Measurements from ENCODE around the gene MYBBP1A. TPM values are rescaled to one million over a fixed set of nuclear protein-coding genes. Genes with fewer than 3 reads are reported as not detected.

The MYBBP1A gene
- total RNA-seq, 1 donor from 2014 or later, result 38.8 TPM

DNA sequence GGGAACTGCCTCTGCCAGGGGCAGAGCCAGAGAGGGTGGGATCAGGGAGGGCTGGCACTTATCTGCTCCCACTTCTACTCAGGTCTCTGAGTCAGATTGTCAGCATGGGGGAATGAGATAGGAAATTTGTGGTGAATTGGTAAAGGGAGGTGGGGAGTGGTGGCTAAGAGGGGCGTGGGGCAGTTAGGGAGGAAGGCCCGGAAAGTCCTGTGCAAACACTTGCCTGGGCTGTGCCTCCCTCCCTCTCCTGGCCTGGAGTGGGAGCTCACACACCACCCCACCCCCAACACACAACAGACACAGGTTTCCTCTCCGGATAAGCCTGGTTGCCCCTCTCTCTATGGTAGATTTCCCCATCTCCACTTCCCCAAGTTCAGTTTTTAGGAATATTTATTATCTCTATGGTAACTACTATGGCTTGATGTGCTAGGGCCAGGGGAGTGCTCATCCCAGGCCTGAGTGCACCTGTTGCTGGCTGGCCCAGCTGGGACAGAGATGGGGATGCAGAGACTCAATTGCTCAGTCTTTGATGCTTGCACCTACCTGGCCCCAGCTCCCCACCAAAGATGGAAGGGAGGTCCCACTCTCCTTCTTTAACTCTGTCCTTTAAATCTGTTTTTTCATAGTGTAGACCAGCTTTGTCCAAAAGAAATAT, 53.8 kb downstream of the MYBBP1A start:
- Histone ChIP-seq H3K4me3 (peak overlapping the region; percentile 61), H3K27me3 (ENCODE audit: low read depth) (peaks cover 23% of the 10 kb centered on the region), H3K4me1 (peaks cover 80% of the 10 kb centered on the region), H3K27ac (peak overlapping the region; percentile 20), H3K9me3 (no peaks in the 10 kb centered on the region), H3K36me3 (no peaks in the 10 kb centered on the region)
- DNase-seq, result no peak
- TF ChIP-seq, protein P1, sequence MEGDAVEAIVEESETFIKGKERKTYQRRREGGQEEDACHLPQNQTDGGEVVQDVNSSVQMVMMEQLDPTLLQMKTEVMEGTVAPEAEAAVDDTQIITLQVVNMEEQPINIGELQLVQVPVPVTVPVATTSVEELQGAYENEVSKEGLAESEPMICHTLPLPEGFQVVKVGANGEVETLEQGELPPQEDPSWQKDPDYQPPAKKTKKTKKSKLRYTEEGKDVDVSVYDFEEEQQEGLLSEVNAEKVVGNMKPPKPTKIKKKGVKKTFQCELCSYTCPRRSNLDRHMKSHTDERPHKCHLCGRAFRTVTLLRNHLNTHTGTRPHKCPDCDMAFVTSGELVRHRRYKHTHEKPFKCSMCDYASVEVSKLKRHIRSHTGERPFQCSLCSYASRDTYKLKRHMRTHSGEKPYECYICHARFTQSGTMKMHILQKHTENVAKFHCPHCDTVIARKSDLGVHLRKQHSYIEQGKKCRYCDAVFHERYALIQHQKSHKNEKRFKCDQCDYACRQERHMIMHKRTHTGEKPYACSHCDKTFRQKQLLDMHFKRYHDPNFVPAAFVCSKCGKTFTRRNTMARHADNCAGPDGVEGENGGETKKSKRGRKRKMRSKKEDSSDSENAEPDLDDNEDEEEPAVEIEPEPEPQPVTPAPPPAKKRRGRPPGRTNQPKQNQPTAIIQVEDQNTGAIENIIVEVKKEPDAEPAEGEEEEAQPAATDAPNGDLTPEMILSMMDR (IDR thresholded peaks at IDR 0.05), result no peak
- peak; percentile 31 to 48 for ATAC-seq
- intact Hi-C loops (cut with DNase I), result no loop called here

DNA sequence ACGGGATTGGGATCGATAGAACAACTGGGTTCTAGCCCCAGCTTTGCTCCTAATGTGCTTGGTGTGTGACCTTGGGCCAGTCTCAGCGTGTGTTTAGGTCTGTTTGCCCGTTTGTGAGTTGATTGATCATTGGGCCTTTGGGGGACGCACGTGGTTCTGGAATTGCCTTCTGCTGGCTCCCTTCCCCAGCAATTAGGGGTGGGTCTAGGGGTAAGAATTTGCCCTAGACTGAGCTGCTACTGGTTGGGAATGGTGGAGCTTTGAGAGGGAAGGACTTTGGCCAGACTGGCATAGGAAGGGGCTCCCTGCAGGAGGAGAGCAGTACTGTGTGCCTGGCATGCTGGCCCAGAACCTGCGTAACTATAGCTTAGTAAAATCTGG, 55.0 kb downstream of the MYBBP1A start:
- no peak for ATAC-seq
- no peak for DNase-seq
- intact Hi-C loops (cut with DNase I), result no loop called here
- peak overlapping the region; percentile 68 for H3K27ac ChIP-seq
- TF ChIP-seq, protein P1 (IDR thresholded peaks at IDR 0.05), result peak; percentile 13
- H3K4me1 ChIP-seq, result peaks cover 68% of the 10 kb centered on the region
- H3K4me3 ChIP-seq, result peak overlapping the region; percentile 61
- H3K36me3 ChIP-seq, result no peaks in the 10 kb centered on the region
- no peaks in the 10 kb centered on the region for H3K9me3 ChIP-seq
- peaks cover 23% of the 10 kb centered on the region for H3K27me3 ChIP-seq (ENCODE audit: low read depth)

DNA sequence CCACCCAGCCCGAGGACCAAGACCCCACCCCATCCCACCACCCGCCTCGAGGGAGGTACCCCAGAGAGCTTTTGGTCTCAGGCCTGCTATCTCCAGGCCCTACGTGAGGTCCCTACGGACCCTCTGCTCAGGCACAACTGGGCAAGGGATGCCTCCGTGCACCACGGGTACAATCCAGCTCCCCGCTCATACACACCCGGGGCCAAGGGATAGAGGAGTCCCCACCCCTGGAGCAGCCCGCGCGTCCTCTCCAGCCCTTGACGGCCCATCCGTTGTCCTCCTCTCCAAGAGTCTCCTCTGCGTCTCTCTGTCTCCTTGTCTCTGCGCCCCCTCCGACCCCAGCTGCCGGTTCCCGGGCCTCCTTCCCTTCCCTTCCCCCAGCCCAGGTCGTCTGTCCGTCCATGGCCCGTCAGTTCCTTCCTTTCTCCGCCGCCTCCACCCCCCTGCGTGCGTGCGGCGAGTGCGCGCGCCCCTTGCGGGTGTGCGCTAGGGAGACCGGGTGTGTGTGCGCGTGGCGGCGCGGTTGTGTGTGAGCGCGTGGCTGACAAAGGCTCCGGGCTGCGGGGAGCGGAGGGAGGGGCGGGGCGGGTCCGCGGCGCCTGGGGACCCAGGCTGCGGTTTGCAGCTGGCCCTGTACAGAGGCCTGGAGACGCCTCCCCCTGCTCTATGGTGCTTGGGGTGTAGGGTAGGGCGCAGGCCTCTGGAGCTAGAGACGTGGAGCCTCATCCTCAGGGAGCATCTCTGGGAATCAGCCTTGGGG, 55.6 kb downstream of the MYBBP1A start:
- H3K27ac ChIP-seq, result peak overlapping the region; percentile 68
- TF ChIP-seq, protein P1 (IDR thresholded peaks at IDR 0.05), result no peak
- ATAC-seq (peak; percentile 31 to 55), DNase-seq (no peak)
- no peaks in the 10 kb centered on the region for H3K9me3 ChIP-seq
- intact Hi-C loops (cut with DNase I), result no loop called here
- peaks cover 62% of the 10 kb centered on the region for H3K4me1 ChIP-seq
- H3K36me3 ChIP-seq, result no peaks in the 10 kb centered on the region
- peaks cover 23% of the 10 kb centered on the region for H3K27me3 ChIP-seq (ENCODE audit: low read depth)
- H3K4me3 ChIP-seq, result peak overlapping the region; percentile 61

DNA sequence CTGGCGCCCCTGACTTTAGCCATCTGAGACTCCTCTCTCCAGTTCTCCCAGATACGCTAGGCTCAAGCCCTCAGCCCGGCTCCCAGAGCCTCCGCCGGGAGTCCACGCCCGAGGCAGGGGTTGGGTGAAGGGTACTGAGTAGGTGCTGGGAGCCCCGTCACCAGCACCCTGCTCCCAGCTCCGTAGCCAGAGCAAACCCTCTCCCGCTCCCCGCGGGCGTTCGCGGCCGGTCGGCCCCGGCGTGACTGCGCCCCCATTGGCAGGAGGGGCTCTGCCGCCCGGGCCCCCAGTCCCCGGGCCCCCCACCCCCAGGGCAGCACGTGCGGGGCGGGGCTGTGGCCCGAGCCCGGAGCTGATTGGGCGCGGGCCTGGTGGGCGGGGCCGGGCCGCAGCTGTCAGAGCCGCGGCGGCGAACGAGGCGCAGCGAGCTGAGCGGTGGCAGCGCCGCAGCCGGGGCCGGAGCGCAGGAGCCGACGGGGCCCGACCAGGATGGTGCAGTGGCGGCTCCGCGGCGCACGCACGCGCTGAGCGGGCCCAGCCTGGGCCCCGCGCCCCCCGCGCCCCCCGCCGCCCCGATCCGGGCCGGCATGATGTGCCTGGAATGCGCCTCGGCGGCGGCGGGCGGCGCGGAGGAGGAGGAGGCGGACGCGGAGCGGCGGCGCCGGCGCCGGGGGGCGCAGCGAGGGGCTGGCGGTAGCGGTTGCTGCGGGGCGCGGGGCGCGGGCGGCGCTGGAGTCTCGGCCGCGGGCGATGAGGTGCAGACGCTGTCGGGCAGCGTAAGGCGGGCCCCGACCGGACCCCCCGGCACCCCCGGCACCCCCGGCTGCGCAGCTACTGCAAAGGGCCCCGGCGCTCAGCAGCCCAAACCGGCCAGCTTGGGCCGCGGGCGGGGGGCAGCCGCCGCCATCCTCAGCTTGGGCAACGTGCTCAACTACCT, 56.5 kb downstream of the MYBBP1A start, which contains the start of gene SPNS2:
Gene SPNS2 (plus strand): TSS at position 421 of the 937 bp plus-strand sequence. CDS start 167 bp downstream, at position 588.
- peak; percentile 88 to 91 for ATAC-seq
- peak within 1 kb of the TSS; percentile 68 for H3K27ac ChIP-seq
- no peaks in the 10 kb centered on the region for H3K9me3 ChIP-seq
- H3K4me1 ChIP-seq, result peaks cover 53% of the 10 kb centered on the region
- peak within 1 kb of the TSS; percentile 61 for H3K4me3 ChIP-seq
- TF ChIP-seq, protein P1 (IDR thresholded peaks at IDR 0.05), result no peak
- intact Hi-C loops (cut with DNase I), result no loop called here
- peaks cover 23% of the 10 kb centered on the region for H3K27me3 ChIP-seq (ENCODE audit: low read depth)
- DNase-seq, result peak; percentile 77
- no peaks in the 10 kb centered on the region for H3K36me3 ChIP-seq

All from lower lobe of right lung (tissue), 2 donors.